ENCODE results near the gene CCDC167.

CCDC167 gene

DNA sequence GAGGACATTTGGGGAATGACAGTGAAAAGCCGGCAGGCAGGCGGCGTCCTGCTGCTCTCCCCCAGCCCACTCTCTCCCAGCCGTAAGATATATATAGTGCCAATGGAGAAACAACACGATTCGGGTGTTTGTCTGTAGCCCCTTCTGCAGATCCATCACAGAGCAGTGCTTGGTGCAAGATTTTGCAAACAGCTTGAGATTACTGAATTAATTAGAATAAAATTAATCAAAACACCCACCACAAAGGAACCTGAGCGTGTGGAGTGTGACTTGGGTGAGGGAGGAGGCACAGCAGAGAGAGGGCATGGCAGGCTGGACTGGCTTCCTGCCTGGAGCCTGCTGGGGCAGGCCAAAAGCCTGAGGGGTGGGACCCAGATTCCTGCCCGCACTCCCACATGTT lies 28.8 kb upstream of the CCDC167 start:
- no peak for DNase-seq

DNA sequence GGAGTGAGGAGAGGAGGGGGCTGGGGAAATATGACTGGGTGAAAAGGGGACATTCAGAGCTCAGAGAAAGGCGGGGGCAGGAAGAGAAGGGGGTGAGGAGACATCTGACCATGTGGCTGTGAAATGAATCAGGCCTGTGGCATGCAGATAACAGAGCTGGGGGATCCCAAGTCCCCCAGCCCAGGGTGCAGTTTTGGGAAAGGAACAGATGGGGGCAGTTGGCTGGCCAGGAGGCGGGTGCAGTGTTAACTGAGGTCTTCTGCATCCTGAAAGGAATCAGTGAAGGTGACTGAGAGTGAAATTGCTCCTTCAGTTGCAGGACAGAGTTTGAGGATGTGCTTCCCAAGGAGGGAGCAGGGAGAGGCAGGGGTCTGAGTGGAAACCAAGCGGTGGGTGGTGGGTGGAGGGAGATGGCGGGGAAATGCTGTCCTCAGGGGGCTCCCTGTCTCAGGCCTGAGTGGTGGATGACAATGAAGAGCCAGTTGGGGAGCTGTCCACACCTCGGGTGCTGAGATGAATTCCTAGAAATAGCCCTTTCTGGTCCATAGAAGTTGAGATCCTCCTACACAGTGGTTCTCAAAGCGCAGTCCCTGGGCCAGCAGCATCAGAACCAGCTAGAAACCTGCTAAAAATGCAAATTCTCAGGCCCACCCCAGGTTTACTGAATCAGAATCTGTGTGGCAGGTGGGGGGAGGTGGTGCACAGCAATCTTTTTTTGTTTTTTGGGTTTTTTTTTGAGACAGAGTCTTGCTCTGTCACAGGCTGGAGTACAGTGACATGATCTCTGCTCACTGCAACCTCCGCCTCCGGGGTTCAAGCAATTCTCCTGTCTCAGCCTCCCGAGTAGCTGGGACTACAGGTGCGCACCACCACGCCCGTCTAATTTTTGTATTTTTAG lies 26.0 kb upstream of the CCDC167 start:
- no peak for DNase-seq

DNA sequence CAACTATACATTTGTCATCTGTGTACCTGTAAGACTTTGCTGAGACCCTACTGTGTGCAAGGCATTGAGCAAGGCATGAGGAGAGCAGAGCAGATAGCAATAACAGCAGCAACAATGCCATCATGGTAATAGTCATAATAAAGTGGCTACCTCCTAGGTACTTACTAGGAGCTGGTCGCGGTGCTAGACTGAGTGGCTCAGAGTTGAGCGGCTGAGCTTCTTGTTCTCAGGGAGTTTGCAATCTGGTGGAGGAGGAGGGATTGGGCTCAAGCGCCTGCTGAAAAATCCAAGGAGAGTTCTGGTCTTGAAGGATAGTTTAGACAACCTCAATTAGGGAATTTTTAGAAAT lies 25.3 kb upstream of the CCDC167 start:
- DNase-seq, result no peak

- no peak for DNase-seq
Observed at GRCh38 chr6:37524025-37524969, 24.6 kb upstream of the CCDC167 start.

DNA sequence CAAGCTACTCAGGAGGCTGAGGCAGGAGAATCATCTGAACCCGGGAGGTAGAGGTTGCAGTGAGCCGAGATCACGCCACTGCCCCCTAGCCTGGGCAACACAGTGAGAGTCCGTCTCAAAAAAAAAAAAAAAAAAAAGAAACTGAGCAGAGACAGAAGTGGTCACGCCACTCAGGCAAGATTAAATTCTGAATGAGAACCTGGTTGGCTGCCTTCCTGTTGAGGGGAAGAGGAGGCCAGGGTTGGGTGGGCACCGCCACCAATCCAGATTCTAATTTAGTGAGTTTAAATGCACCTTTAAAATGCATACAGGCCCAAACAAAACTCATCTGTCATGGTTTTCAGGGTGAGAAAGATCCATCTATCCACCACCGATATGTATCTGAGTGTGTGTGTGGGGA lies 23.7 kb upstream of the CCDC167 start:
- no peak for DNase-seq

- no peak for DNase-seq
Observed at GRCh38 chr6:37522836-37523235, 23.1 kb upstream of the CCDC167 start.

GRCh38 chr6:37521674-37522073 lies 22.0 kb upstream of the CCDC167 start:
- DNase-seq, result no peak

DNA sequence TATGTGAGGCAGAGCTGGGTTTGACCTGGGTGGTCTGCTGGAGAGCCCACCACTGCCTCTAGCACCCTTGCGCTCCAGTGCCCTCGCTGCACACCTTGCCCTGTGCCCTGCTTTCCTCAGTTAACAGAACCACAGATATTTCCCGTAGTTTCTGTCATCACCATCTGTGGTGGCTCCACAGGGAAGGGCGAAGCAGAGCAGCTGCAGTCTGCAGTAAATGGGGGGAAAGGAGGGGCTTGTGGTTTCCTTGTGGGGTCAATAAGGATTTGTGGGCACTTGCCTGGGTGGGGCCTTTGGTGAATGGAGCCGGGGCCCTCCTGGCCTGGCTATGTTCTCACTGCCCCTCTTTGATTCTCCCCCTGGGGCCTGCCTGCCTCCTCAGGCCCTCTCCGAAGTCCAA lies 21.2 kb upstream of the CCDC167 start:
- no peak for DNase-seq

DNA sequence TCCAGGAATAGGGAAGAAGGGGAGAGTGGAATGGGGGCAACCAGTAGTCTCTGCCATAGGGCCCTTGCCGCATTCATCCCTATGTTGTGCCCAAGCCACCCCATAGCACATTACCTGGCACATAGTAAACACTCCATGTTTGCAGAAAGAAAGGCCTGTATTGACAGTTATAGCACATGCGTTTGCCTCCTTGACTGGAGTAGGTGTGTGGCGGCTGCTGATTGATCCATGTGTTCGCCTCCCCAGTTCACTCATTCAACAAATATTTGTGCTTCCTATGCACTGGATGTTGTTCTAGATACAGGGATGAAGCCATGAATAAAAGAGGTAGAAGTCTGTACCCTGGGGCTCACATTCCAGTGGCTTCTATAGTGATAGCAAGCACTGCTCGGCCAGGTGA lies 19.8 kb upstream of the CCDC167 start:
- DNase-seq, result no peak

GRCh38 chr6:37518116-37518515 lies 18.4 kb upstream of the CCDC167 start:
- DNase-seq, result no peak

- DNase-seq, result peak; percentile 77 to 80
Observed at GRCh38 chr6:37517411-37517812, 17.7 kb upstream of the CCDC167 start.

GRCh38 chr6:37516920-37517405 lies 17.3 kb upstream of the CCDC167 start:
- DNase-seq, result no peak

DNA sequence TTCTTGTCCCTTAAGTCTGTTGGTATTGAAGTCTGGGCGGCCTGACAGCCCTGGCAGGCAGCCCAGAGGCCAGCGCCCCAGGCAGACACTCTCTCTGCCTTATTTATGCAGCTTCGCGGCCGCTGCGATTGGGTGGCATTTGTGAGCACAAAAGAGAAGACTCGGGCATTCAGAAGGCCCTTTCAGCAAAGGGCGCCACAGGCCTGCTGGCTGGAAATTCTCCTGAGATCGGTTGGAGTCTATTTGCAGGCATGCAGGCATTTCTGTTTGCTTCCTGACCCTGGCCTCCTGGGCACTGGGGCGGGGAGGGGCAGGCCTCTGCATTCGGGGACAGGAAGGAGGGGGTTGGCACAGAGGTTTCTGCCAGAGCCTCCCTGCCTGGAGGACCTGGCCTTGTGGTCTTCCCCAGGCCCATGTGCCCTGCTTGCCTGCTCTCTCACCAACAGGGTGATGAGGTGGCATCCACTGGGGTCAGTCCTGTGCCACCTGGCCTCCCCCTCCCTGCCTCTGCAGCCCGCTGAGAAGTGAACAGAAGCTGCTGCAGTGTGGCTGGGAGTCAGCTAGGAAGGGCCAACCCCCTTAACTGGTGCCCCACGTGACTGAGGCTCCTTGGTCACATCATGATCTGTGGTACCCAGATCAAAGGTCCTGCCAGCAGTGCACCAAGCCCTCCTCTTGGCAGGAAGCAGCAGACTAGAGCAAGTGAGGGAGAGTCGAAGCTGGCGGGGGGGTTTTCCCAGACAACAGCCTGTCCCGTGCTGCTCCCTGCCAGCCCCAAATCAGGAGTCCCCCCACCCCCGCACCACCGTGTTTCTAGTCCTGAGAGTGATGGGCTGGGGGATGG lies 16.6 kb upstream of the CCDC167 start:
- peak; percentile 86 to 87 for DNase-seq

DNA sequence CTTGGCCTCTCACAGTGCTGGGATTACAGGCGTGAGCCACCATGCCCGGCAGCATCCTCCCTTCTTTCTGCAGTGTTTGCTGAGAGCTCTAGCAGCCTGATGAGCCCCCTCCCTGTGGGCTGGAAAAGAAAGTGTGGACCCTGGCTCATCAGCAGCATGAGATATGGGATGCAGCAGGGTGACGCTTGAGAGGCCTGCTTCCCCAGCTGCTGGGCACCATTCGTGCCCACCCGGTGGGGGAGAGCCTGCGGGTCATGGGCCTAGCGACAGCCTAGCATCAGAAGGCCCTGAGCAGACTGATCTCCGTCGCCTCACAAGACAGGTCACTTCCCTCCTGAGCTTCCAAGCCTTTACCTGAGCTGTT lies 16.0 kb upstream of the CCDC167 start:
- no peak for DNase-seq

DNA sequence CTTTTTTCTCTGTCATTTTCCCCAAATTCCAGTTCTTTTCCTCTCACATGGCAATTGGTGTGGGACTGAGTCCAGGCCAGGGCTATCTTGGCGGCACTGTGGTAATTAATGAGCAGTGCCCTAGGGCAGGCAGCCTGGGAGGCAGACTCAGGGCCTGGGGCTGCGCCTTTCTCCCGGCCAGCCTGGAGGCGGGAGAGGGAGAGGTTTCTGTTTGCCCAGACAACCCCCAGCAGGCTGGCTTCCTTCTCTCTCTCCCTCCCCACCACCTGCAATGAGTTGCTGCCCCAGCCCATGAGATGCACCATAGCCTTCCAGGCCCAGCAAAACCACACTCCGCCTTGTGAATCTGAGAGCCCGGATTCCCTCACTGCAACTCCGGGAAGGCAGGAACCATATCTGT lies 15.1 kb upstream of the CCDC167 start:
- DNase-seq, result no peak

GRCh38 chr6:37514321-37514771 lies 14.7 kb upstream of the CCDC167 start:
- peak; percentile 69 to 72 for DNase-seq

- no peak for DNase-seq
Observed at GRCh38 chr6:37513576-37513975, 13.9 kb upstream of the CCDC167 start.

DNA sequence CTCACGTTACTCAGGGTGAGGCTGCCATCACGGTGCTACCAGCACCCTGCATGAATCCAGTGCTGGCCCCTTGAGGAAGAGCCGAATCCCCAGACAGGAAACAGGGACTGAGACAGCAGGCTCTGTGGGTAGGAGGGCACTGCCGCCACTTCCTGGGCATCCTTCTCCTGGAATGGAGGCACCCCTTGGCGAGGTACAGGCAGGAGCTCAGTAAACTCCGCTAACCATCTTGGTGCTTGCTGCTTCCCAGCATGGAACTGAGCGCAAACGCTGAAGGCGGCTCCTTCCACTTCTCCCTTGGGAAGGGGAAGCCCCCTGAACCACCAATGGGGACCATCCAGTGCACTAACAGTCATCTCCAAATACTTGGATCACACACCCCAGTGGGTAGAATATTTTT lies 13.5 kb upstream of the CCDC167 start:
- no peak for DNase-seq

- DNase-seq, result no peak
Observed at GRCh38 chr6:37512400-37513011, 12.8 kb upstream of the CCDC167 start.

DNA sequence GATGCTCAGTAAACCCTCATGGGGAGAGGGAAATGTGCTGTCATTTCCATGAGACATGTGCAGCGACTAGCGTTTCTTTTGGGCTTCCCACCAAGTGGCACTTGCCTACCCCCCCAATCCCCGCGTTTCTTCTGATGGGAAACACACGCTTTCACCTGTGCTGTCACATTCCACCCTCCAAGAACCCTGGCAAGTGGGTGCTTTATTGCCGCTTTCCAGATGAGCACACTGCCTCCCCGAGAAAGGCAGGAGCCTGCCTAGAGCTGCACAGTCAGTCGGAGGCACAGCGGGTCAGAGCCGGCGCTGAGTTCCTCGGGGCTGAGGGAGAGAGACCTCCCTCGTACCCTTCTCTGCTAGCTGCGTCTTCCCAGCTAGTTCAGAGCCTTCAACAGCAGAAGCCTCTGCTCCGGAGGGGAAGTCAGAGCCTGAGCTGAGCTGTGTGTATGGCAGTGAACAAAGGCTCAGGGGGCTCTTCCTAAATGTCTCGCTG lies 12.3 kb upstream of the CCDC167 start:
- no peak for DNase-seq

DNA sequence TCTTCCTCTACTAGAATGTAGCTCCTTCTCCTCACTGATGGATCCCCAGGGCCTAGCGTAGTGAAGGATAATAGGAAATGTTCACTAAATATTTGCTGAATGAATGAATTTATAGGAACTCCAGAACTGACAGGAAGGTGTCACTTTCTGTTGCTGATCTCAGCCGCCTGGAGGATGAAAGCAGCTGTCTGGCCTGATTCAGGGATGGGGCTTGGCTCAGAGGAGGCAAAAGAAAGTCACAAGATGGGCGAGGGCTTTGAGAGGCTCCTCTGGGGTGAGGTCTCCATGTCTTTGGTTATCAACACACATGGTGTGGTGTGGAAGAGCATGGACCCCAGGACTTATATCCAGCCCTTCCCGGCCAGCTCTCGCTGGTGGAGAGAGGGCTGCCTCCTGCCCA lies 11.5 kb upstream of the CCDC167 start:
- DNase-seq, result no peak

Data from activated T-cell treated with anti-CD3 and anti-CD28 coated beads, Interleukin-2, amount 50 U/mL, for 48 hours (primary cell).